ENCODE data around the gene DNAJC11.

The DNAJC11 gene

GRCh38 chr1:6614929-6615785 lies 86.5 kb downstream of the DNAJC11 start:
- TF ChIP-seq, protein P1, sequence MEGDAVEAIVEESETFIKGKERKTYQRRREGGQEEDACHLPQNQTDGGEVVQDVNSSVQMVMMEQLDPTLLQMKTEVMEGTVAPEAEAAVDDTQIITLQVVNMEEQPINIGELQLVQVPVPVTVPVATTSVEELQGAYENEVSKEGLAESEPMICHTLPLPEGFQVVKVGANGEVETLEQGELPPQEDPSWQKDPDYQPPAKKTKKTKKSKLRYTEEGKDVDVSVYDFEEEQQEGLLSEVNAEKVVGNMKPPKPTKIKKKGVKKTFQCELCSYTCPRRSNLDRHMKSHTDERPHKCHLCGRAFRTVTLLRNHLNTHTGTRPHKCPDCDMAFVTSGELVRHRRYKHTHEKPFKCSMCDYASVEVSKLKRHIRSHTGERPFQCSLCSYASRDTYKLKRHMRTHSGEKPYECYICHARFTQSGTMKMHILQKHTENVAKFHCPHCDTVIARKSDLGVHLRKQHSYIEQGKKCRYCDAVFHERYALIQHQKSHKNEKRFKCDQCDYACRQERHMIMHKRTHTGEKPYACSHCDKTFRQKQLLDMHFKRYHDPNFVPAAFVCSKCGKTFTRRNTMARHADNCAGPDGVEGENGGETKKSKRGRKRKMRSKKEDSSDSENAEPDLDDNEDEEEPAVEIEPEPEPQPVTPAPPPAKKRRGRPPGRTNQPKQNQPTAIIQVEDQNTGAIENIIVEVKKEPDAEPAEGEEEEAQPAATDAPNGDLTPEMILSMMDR (IDR thresholded peaks at IDR 0.05; ENCODE audit: insufficient read depth, low read length, missing control alignments) = no peak
- POLR2A ChIA-PET = interaction anchor here (1.3 kb wide), 1 partner anchor 13 kb away, joined by 15 read pairs; the partner anchor contains the start of gene KLHL21
- DNase-seq (ENCODE audit: low read depth, low spot score) = no peak
- CTCF ChIA-PET = interaction anchor here (1.2 to 1.4 kb wide), 3 partner anchors 11 to 125 kb away, joined by 4 read pairs; partner anchors contain the start of gene NOL9
- H3K4me3 ChIP-seq (ENCODE audit: low read depth, low read length) = peak overlapping the region; percentile 74

- CTCF ChIA-PET = no interaction called here
- no peak for DNase-seq (ENCODE audit: low read depth, low spot score)
- TF ChIP-seq, protein P1 (IDR thresholded peaks at IDR 0.05; ENCODE audit: insufficient read depth, low read length, missing control alignments) = no peak
- H3K4me3 ChIP-seq (ENCODE audit: low read depth, low read length) = peak overlapping the region; percentile 74
- POLR2A ChIA-PET = interaction anchor here (1.0 to 1.5 kb wide), 2 partner anchors 10 to 12 kb away, joined by 3 to 8 read pairs; no protein-coding TSS in a partner anchor
These were observed 87.3 kb downstream of the DNAJC11 start for GRCh38 chr1:6614019-6614928.

DNA sequence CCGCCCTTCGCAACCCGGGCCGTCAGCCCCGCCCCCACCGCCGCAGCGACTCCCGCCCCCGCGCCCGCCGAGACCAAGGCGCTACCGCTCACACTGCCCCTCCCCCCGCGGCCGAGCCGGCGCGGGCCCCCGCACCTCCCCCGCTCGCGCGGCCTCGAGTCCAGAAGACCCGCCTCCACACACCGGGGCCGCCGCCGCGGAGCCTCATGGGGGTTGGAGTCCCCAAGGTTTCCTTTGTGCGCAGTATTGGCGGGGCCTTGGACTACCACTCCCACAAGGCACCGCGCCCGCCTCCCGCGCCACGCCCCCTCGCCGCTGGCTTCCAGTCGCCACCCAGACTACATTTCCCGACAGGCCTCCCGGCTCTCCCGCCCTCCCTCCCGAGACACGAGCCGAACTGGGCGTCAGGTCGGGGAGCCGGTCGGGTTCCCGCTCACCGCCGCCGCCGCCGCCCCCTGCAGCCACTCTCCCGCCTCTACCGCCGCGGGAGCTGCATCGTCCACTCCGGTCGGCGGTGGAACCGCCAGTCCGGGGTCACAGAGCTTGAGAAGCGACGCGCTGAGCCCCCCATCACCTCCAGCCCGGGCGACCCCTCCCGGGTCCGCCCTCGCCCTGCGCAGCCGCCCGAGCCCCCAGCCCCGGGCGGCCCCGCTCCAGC lies 88.1 kb downstream of the DNAJC11 start, which contains the start of gene PHF13:
TSS of gene PHF13 (plus strand) at position 371 of the 658 bp plus-strand sequence. CDS start 336 bp downstream, outside the sequence.
- ChIA-PET CTCF (no interaction called here), POLR2A (interaction anchor here (1.0 to 1.5 kb wide), 2 partner anchors 9 to 11 kb away, joined by 3 to 8 read pairs; no protein-coding TSS in a partner anchor)
- TF ChIP-seq, protein P1 (IDR thresholded peaks at IDR 0.05; ENCODE audit: insufficient read depth, low read length, missing control alignments) = no peak
- peak within 1 kb of the TSS; percentile 85 for H3K4me3 ChIP-seq (ENCODE audit: low read depth, low read length)
- DNase-seq (ENCODE audit: low read depth, low spot score) = peak; percentile 88

- no peak for DNase-seq (ENCODE audit: low read depth, low spot score)
- H3K4me3 ChIP-seq (ENCODE audit: low read depth, low read length) = peak overlapping the region; percentile 85
- CTCF ChIA-PET = interaction anchor here (0.7 to 1.7 kb wide), 6 partner anchors 9 to 123 kb away, joined by 3 to 6 read pairs (median 4); partner anchors contain the start of genes KLHL21 and NOL9
- TF ChIP-seq, protein P1 (IDR thresholded peaks at IDR 0.05; ENCODE audit: insufficient read depth, low read length, missing control alignments) = no peak
- POLR2A ChIA-PET = interaction anchor here (0.9 to 1.5 kb wide), 3 partner anchors 11 to 33 kb away, joined by 3 to 8 read pairs (median 6); partner anchors contain the start of genes KLHL21 and ZBTB48
These were observed 88.8 kb downstream of the DNAJC11 start for GRCh38 chr1:6612641-6613360.

DNA sequence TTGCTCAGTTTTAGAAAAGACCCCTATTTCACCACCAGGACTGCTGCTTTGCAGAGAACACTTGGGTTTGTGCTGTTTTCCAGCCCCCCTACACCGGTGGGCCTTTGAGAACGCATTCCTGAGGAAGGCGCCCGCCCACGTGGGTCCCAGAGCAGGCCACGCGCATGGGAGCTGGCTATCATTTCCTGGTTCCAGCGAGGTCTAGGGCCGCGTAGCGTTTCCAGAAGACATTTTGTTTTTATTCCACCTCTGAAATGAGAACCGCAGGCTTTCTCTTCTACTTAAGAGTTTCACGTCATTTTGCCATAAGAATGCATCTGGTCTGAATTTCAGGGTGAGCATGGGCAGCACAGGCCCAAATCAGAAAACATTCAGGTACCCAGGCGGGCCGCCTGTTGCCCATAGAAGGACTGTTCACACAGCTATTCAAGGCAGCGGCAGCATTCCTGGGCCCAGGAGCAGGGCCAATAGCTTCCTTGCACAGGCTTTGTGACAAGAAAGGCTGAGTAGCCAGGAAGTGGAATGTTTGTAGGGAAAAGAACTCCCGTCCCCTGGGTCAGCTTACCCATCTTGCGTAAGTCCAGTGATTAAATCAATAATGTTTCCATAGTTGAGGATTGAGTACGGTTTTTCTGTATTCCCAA lies 97.6 kb downstream of the DNAJC11 start:
- ChIA-PET CTCF (interaction anchor here (0.8 to 2.2 kb wide), 7 partner anchors 8 to 118 kb away, joined by 3 to 15 read pairs (median 4); partner anchors contain the start of genes NOL9 and TAS1R1), POLR2A (interaction anchor here (0.7 to 3.5 kb wide), 6 partner anchors 10 to 98 kb away, joined by 3 to 17 read pairs (median 3); partner anchors contain the start of genes DNAJC11, PHF13 and ZBTB48)
- TF ChIP-seq, protein P1 (IDR thresholded peaks at IDR 0.05; ENCODE audit: insufficient read depth, low read length, missing control alignments) = no peak
- peak; percentile 84 for DNase-seq (ENCODE audit: low read depth, low spot score)
- H3K4me3 ChIP-seq (ENCODE audit: low read depth, low read length) = peak overlapping the region; percentile 95
